GM10248 (cell line): Measurements from ENCODE around the gene MIOX.

Experiments used
- CTCF ChIA-PET: fragments of 300-600 bp; sonication (Branson Sonifier 250); formaldehyde crosslinking; extraction: SDS; loops from one replicate; lab custom pipeline; 2021; ENCODE audit warnings: antibody characterized with exemption; lab: Yijun Ruan, JAX
- POLR2A ChIA-PET: fragments of 350-650 bp; sonication (Branson Sonifier 250); formaldehyde crosslinking; extraction: SDS; loops from one replicate; lab custom pipeline; 2020; ENCODE audit warnings: antibody characterized with exemption; lab: Yijun Ruan, JAX
- DNase-seq: peaks from one replicate; pipeline ENCODE4 v3.0.0; 2012; ENCODE audit errors: extremely low spot score
- CTCF ChIP-seq: IDR thresholded peaks from 2 replicates; pipeline ENCODE4 v1.5.1; 2012; ENCODE audit warnings: mild to moderate bottlenecking, low read depth; ENCODE audit errors: extremely low read depth, missing control alignments, control extremely low read depth

MIOX gene

GRCh38 chr22:50440544-50441249 is 46.0 kb upstream of the MIOX start:
- CTCF ChIA-PET = interaction anchor here (1.0 to 1.4 kb wide), 3 partner anchors 8 to 180 kb away, joined by 3 read pairs; no protein-coding TSS in a partner anchor
- POLR2A ChIA-PET = no interaction called here

GRCh38 chr22:50441428-50441993 is 45.1 kb upstream of the MIOX start:
- POLR2A ChIA-PET = no interaction called here
- DNase-seq = no peak
- CTCF ChIA-PET = interaction anchor here (1.2 kb wide), 1 partner anchor 9 kb away, joined by 3 read pairs; no protein-coding TSS in a partner anchor
- TF ChIP-seq CTCF = no peak

More at GRCh38 chr22:50440544-50441249, 46.0 kb upstream of the MIOX start:
- TF ChIP-seq CTCF = no peak
- DNase-seq = no peak

- ChIA-PET POLR2A (no interaction called here), CTCF (no interaction called here)
- DNase-seq = no peak
- TF ChIP-seq CTCF = no peak
Observed at GRCh38 chr22:50443197-50443596, 43.5 kb upstream of the MIOX start.

- DNase-seq = no peak
- CTCF ChIA-PET = no interaction called here
- TF ChIP-seq CTCF = no peak
- POLR2A ChIA-PET = no interaction called here
Observed at GRCh38 chr22:50443801-50444625, 42.6 kb upstream of the MIOX start.

- ChIA-PET POLR2A (no interaction called here), CTCF (no interaction called here)
- DNase-seq = no peak
- TF ChIP-seq CTCF = no peak
Observed at GRCh38 chr22:50444663-50445062, 42.0 kb upstream of the MIOX start.

GRCh38 chr22:50445071-50445879 is 41.4 kb upstream of the MIOX start:
- TF ChIP-seq CTCF = no peak
- ChIA-PET POLR2A (no interaction called here), CTCF (no interaction called here)
- no peak for DNase-seq
